GM13976 (cell line): ENCODE data around the gene MRPL23.

Experiments used
- DNase-seq: peaks from one replicate; pipeline ENCODE4 v3.0.0; 2012; ENCODE audit warnings: low spot score
- in situ Hi-C: fragments of 300-500 bp; cut with MboI; formaldehyde crosslinking; loops from one replicate; pipeline ENCODE4 v1.12.0; 2022; ENCODE audit warnings: low sequenced_read_pairs, mixed read lengths, inconsistent platforms; ENCODE audit not compliant: unreplicated experiment
- TF ChIP-seq, protein P1 (sequence below): IDR thresholded peaks from 2 replicates; pipeline ENCODE4 v1.5.1; 2012; ENCODE audit warnings: borderline replicate concordance, mild to moderate bottlenecking; ENCODE audit not compliant: insufficient read depth; ENCODE audit errors: extremely low read depth, missing control alignments, control extremely low read depth

MRPL23 gene

GRCh38 chr11:1909524-1909923, 37.6 kb upstream of the MRPL23 start:
- TF ChIP-seq, protein P1, sequence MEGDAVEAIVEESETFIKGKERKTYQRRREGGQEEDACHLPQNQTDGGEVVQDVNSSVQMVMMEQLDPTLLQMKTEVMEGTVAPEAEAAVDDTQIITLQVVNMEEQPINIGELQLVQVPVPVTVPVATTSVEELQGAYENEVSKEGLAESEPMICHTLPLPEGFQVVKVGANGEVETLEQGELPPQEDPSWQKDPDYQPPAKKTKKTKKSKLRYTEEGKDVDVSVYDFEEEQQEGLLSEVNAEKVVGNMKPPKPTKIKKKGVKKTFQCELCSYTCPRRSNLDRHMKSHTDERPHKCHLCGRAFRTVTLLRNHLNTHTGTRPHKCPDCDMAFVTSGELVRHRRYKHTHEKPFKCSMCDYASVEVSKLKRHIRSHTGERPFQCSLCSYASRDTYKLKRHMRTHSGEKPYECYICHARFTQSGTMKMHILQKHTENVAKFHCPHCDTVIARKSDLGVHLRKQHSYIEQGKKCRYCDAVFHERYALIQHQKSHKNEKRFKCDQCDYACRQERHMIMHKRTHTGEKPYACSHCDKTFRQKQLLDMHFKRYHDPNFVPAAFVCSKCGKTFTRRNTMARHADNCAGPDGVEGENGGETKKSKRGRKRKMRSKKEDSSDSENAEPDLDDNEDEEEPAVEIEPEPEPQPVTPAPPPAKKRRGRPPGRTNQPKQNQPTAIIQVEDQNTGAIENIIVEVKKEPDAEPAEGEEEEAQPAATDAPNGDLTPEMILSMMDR: no peak
- in situ Hi-C loops: no loop called here
- no peak for DNase-seq

- DNase-seq: no peak
- in situ Hi-C loops: no loop called here
- TF ChIP-seq, protein P1: no peak
Observed at GRCh38 chr11:1912289-1912878, 34.7 kb upstream of the MRPL23 start.

DNA sequence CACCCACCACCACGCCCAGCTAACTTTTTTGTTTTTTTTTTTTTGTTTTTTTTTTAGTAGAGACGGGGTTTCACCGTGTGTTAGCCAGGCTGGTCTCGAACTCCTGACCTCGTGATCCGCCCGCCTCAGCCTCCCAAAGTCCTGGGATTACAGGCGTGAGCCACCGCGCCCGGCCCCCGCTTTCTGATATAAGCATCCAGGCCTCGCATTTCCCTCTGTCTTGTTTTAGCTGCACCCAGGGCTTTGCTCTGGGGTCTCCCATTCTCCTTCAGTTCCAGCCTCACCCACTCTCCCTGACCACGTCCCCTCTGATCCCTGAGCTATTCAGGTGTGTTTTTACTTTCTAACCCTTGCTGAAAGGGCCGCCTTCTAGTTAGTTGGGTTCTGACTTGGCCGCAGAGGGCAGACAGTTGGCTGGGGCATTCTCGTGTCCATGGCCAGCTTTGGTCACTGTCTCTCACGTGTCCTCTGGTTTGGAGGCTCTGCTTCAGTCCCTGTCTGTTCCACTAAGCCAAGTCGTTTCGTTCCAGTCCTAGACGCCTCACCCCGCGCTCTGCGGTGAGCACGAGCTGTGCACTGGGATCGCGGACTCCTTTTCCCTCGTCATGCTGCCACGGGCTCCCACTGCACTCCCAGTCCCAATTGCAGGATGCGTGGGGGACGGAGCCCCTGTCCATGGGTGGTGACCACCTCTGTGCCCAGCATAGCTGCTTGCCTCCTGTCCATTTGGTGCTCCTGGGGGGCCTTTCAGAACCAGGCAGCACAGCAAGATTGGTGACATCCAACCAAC, 33.7 kb upstream of the MRPL23 start:
- in situ Hi-C loops: no loop called here
- DNase-seq: peak; percentile 30
- TF ChIP-seq, protein P1: no peak

DNA sequence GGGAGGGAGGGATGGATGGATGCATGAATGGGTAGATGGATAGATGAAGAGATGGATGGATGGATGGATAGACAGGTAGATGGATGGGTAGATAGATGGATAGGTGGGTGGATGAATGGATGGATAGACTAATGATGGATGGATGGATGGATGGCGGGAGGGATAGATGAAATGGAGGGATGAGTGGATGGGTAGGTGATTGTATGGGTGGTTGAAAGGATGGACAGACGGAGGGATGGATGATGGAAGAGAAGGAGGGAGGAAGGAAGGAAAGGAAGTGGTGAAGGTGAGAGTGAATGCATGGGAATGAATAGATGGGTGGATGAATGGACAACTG, 31.4 kb upstream of the MRPL23 start:
- no peak for DNase-seq
- in situ Hi-C loops: loop anchor here (5.0 kb wide), 1 partner anchor 33 kb away; no protein-coding TSS in a partner anchor
- TF ChIP-seq, protein P1: no peak

DNA sequence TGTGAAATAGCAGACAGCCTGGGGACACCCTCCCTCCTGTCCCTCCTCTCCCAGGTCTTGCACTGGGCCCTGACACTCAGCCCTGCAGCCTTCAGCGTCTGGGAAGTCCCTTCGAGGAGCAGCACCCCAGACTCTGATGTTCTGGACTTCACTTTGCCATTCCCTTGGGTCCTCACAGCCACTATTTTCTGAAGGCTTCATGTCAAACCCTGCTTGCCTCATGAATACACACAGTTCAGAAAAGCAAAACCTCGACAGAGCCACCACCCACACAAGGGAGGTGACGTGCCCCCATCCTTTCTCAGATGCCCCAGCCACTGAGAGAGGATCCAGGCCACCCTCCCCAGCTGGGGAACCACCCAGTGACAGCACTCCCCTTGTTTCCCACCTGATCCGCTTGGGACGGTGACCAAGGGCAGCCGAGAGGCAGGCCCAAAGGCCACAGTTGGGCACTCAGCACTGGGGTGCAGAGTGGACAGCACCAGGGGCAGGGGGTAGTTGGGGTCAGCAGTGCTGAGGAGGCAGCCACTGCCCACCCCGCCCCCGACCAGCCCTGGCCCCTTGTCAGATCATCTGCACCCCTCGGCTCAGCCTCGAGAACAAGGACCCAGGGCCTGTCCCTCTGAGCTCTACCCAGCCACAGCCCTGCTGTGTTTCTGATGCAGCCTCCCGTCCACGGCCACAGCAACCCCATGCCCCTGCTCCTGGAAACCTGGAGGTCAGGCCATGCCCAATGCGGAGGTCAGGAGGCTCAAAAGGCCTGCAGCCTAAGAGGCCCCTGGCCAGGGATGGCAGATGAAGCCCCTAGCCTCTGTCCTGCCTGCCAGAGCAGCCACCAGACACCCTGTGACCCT, 30.8 kb upstream of the MRPL23 start:
- peak; percentile 75 for DNase-seq
- TF ChIP-seq, protein P1: no peak
- in situ Hi-C loops: loop anchor here (5.0 kb wide), 1 partner anchor 34 kb away; no protein-coding TSS in a partner anchor

- DNase-seq: peak; percentile 56
- in situ Hi-C loops: loop anchor here (5.0 kb wide), 1 partner anchor 35 kb away; no protein-coding TSS in a partner anchor
- TF ChIP-seq, protein P1: no peak
Observed at GRCh38 chr11:1916986-1917522, 30.1 kb upstream of the MRPL23 start.
